ENCODE measurements around the gene MUC5AC. TPM values are rescaled to one million over a fixed set of nuclear protein-coding genes. Genes with fewer than 3 reads are reported as not detected.

Gene MUC5AC
- total RNA-seq, 1 donor from 2014 or later = not detected

- peaks cover 10% of the 10 kb centered on the region for H3K27me3 ChIP-seq (ENCODE audit: control insufficient read depth, insufficient read depth, low read length)
Observed at GRCh38 chr11:1231396-1232020, 73.8 kb downstream of the MUC5AC start.

GRCh38 chr11:1232021-1232882 lies 74.5 kb downstream of the MUC5AC start:
- no peaks in the 10 kb centered on the region for H3K36me3 ChIP-seq (ENCODE audit: control insufficient read depth, insufficient read depth, low read length)
- H3K27me3 ChIP-seq (ENCODE audit: control insufficient read depth, insufficient read depth, low read length) = peaks cover 10% of the 10 kb centered on the region
- no peak for DNase-seq (ENCODE audit: low read depth)
- TF ChIP-seq CTCF (IDR thresholded peaks at IDR 0.05; ENCODE audit: insufficient read depth, low read length, poor library complexity, severe bottlenecking) = no peak
- H3K4me3 ChIP-seq (ENCODE audit: low read depth, low read length) = no peak overlapping the region

More at GRCh38 chr11:1231396-1232020, 73.8 kb downstream of the MUC5AC start:
- DNase-seq (ENCODE audit: low read depth) = no peak
- Histone ChIP-seq H3K36me3 (ENCODE audit: control insufficient read depth, insufficient read depth, low read length) (no peaks in the 10 kb centered on the region), H3K4me3 (ENCODE audit: low read depth, low read length) (no peak overlapping the region)
- TF ChIP-seq CTCF (IDR thresholded peaks at IDR 0.05; ENCODE audit: insufficient read depth, low read length, poor library complexity, severe bottlenecking) = no peak

GRCh38 chr11:1232883-1233321 lies 75.1 kb downstream of the MUC5AC start:
- Histone ChIP-seq H3K4me3 (ENCODE audit: low read depth, low read length) (no peak overlapping the region), H3K27me3 (ENCODE audit: control insufficient read depth, insufficient read depth, low read length) (peaks cover 10% of the 10 kb centered on the region), H3K36me3 (ENCODE audit: control insufficient read depth, insufficient read depth, low read length) (no peaks in the 10 kb centered on the region)
- DNase-seq (ENCODE audit: low read depth) = no peak
- no peak for TF ChIP-seq CTCF (IDR thresholded peaks at IDR 0.05; ENCODE audit: insufficient read depth, low read length, poor library complexity, severe bottlenecking)

GRCh38 chr11:1233351-1234053 lies 75.7 kb downstream of the MUC5AC start:
- DNase-seq (ENCODE audit: low read depth) = no peak
- TF ChIP-seq CTCF (IDR thresholded peaks at IDR 0.05; ENCODE audit: insufficient read depth, low read length, poor library complexity, severe bottlenecking) = no peak
- Histone ChIP-seq H3K36me3 (ENCODE audit: control insufficient read depth, insufficient read depth, low read length) (no peaks in the 10 kb centered on the region), H3K27me3 (ENCODE audit: control insufficient read depth, insufficient read depth, low read length) (peaks cover 10% of the 10 kb centered on the region), H3K4me3 (ENCODE audit: low read depth, low read length) (no peak overlapping the region)

- TF ChIP-seq CTCF (IDR thresholded peaks at IDR 0.05; ENCODE audit: insufficient read depth, low read length, poor library complexity, severe bottlenecking) = no peak
- Histone ChIP-seq H3K4me3 (ENCODE audit: low read depth, low read length) (no peak overlapping the region), H3K36me3 (ENCODE audit: control insufficient read depth, insufficient read depth, low read length) (no peaks in the 10 kb centered on the region), H3K27me3 (ENCODE audit: control insufficient read depth, insufficient read depth, low read length) (peaks cover 10% of the 10 kb centered on the region)
- no peak for DNase-seq (ENCODE audit: low read depth)
Observed at GRCh38 chr11:1234054-1234720, 76.4 kb downstream of the MUC5AC start.

Measured in kidney epithelial cell (primary cell).